ENCODE data around the gene ABLIM2.
A peak's percentile ranks its signal among the peaks of the same experiment; 100 is the strongest.

ABLIM2 gene

GRCh38 chr4:8192748-8193738 lies 34.4 kb upstream of the ABLIM2 start:
- DNase-seq (ENCODE audit: low read depth): no peak

- no peak for DNase-seq (ENCODE audit: low read depth)
These were observed 32.6 kb upstream of the ABLIM2 start for GRCh38 chr4:8191136-8191747.

GRCh38 chr4:8189551-8190466 lies 31.2 kb upstream of the ABLIM2 start:
- no peak for DNase-seq (ENCODE audit: low read depth)

GRCh38 chr4:8188743-8189550 lies 30.3 kb upstream of the ABLIM2 start:
- no peak for DNase-seq (ENCODE audit: low read depth)

GRCh38 chr4:8188085-8188484 lies 29.5 kb upstream of the ABLIM2 start:
- DNase-seq (ENCODE audit: low read depth): no peak

- peak; percentile 36 for DNase-seq (ENCODE audit: low read depth)
These were observed 27.3 kb upstream of the ABLIM2 start for GRCh38 chr4:8185930-8186329.

- peak; percentile 91 for DNase-seq (ENCODE audit: low read depth)
These were observed 26.7 kb upstream of the ABLIM2 start for GRCh38 chr4:8185295-8185694.

- no peak for DNase-seq (ENCODE audit: low read depth)
These were observed 25.4 kb upstream of the ABLIM2 start for GRCh38 chr4:8184061-8184460.

- DNase-seq (ENCODE audit: low read depth): peak; percentile 91
These were observed 24.5 kb upstream of the ABLIM2 start for GRCh38 chr4:8182858-8183725.

GRCh38 chr4:8182294-8182693 lies 23.7 kb upstream of the ABLIM2 start:
- no peak for DNase-seq (ENCODE audit: low read depth)

- DNase-seq (ENCODE audit: low read depth): no peak
These were observed 23.2 kb upstream of the ABLIM2 start for GRCh38 chr4:8181844-8182243.

- DNase-seq (ENCODE audit: low read depth): no peak
These were observed 22.5 kb upstream of the ABLIM2 start for GRCh38 chr4:8181119-8181518.

GRCh38 chr4:8180310-8181093 lies 21.9 kb upstream of the ABLIM2 start:
- no peak for DNase-seq (ENCODE audit: low read depth)

- DNase-seq (ENCODE audit: low read depth): no peak
These were observed 21.2 kb upstream of the ABLIM2 start for GRCh38 chr4:8179771-8180170.

- DNase-seq (ENCODE audit: low read depth): no peak
These were observed 20.5 kb upstream of the ABLIM2 start for GRCh38 chr4:8179074-8179473.

GRCh38 chr4:8177956-8178355 lies 19.3 kb upstream of the ABLIM2 start:
- no peak for DNase-seq (ENCODE audit: low read depth)

- DNase-seq (ENCODE audit: low read depth): no peak
These were observed 18.9 kb upstream of the ABLIM2 start for GRCh38 chr4:8177552-8177951.

GRCh38 chr4:8176547-8177399 lies 18.2 kb upstream of the ABLIM2 start:
- peak; percentile 39 for DNase-seq (ENCODE audit: low read depth)

- DNase-seq (ENCODE audit: low read depth): no peak
These were observed 17.1 kb upstream of the ABLIM2 start for GRCh38 chr4:8175686-8176085.
